ENCODE data around the gene CAMKK1. TPM values are rescaled to one million over a fixed set of nuclear protein-coding genes. Genes with fewer than 3 reads are reported as not detected.
A peak's percentile ranks its signal among the peaks of the same experiment; 100 is the strongest.

CAMKK1 gene
- total RNA-seq, 1 experiment from 2014 or later: 10.1 TPM

- Histone ChIP-seq H3K9me2 (replicated peaks; ENCODE audit: low read length) (no peaks in the 10 kb centered on the region), H3K9me3 (ENCODE audit: low read length) (no peaks in the 10 kb centered on the region), H3K9ac (ENCODE audit: low read length) (no peak overlapping the region), H3K4me1 (ENCODE audit: insufficient read depth, low read length) (no peaks in the 10 kb centered on the region), H3F3A (ENCODE audit: low read length, unreplicated experiment) (no peaks in the 10 kb centered on the region), H3K36me3 (ENCODE audit: low read depth, low read length) (no peaks in the 10 kb centered on the region), H3K79me2 (ENCODE audit: low read length) (no peaks in the 10 kb centered on the region), H3K4me2 (ENCODE audit: low read length) (no peak overlapping the region), H4K20me1 (ENCODE audit: low read length) (no peaks in the 10 kb centered on the region), H3K27ac (ENCODE audit: low read length) (no peak overlapping the region), H2AFZ (ENCODE audit: low read length) (no peak overlapping the region), H3K4me3 (ENCODE audit: low read length) (no peak overlapping the region), H3K27me3 (ENCODE audit: low read length) (no peaks in the 10 kb centered on the region)
- TF ChIP-seq EZH2phosphoT487 (IDR thresholded peaks at IDR 0.05; ENCODE audit: borderline replicate concordance, low read length) (no peak), EZH2 (IDR thresholded peaks at IDR 0.05; ENCODE audit: low read length, unreplicated experiment) (no peak), CTCF (conservative IDR thresholded peaks at IDR 0.05; ENCODE audit: low read depth, low read length) (peak; percentile 49)
- intact Hi-C loops (cut with micrococcal nuclease): loop anchor here (1.0 kb wide), 1 partner anchor 44 kb away; no protein-coding TSS in a partner anchor
- no TSS peak for BruUV-seq (replicated peaks)
- DNase-seq (no peak), ATAC-seq (peak; percentile 45; the same call in 1 of the 2 replicates)
- ChIA-PET POLR2A (ENCODE audit: unreplicated experiment) (no interaction called here), CTCF (interaction anchor here (0.6 kb wide), 2 partner anchors 70 to 301 kb away, joined by 3 to 4 read pairs; no protein-coding TSS in a partner anchor)
Observed at GRCh38 chr17:3907483-3908216, 14.8 kb upstream of the CAMKK1 start.

DNA sequence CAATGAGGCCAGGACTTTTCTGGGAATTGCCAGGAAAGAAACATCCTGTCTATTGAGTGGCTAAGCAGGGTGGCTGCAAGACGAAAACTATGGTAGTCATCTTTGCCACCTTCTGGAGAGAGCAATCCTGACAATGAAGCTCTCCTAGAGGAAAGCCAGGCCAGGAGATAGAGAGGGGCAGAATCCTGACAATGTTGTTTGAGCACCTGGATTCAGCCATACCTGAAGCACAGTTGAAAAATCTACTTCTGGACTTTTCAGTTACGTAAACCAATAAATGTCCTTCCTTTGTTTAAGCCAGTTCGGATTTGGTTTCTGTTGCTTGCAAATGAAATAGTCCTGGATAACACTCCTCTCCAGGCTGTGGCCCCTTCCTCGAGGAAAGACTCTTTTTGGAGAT, 14.0 kb upstream of the CAMKK1 start:
- no TSS peak for BruUV-seq (replicated peaks)
- no peaks in the 10 kb centered on the region for H4K20me1 ChIP-seq (ENCODE audit: low read length)

More for the DNA sequence above, 14.0 kb upstream of the CAMKK1 start:
- intact Hi-C loops (cut with micrococcal nuclease): loop anchor here (1.0 kb wide), 1 partner anchor 44 kb away; no protein-coding TSS in a partner anchor
- ChIA-PET CTCF (interaction anchor here (0.6 kb wide), 2 partner anchors 70 to 300 kb away, joined by 3 to 4 read pairs; no protein-coding TSS in a partner anchor), POLR2A (ENCODE audit: unreplicated experiment) (no interaction called here)
- no peak overlapping the region for H3K4me3 ChIP-seq (ENCODE audit: low read length)
- no peaks in the 10 kb centered on the region for H3K9me2 ChIP-seq (replicated peaks; ENCODE audit: low read length)
- H3K27me3 ChIP-seq (ENCODE audit: low read length): no peaks in the 10 kb centered on the region
- H3K4me2 ChIP-seq (ENCODE audit: low read length): no peak overlapping the region
- DNase-seq (no peak), ATAC-seq (no peak)
- no peak overlapping the region for H3K9ac ChIP-seq (ENCODE audit: low read length)
- no peaks in the 10 kb centered on the region for H3K79me2 ChIP-seq (ENCODE audit: low read length)
- no peaks in the 10 kb centered on the region for H3K36me3 ChIP-seq (ENCODE audit: low read depth, low read length)
- TF ChIP-seq EZH2 (IDR thresholded peaks at IDR 0.05; ENCODE audit: low read length, unreplicated experiment) (no peak), EZH2phosphoT487 (IDR thresholded peaks at IDR 0.05; ENCODE audit: borderline replicate concordance, low read length) (no peak), CTCF (conservative IDR thresholded peaks at IDR 0.05; ENCODE audit: low read depth, low read length) (no peak)
- no peaks in the 10 kb centered on the region for H3F3A ChIP-seq (ENCODE audit: low read length, unreplicated experiment)
- H2AFZ ChIP-seq (ENCODE audit: low read length): no peak overlapping the region
- no peaks in the 10 kb centered on the region for H3K9me3 ChIP-seq (ENCODE audit: low read length)
- H3K4me1 ChIP-seq (ENCODE audit: insufficient read depth, low read length): no peaks in the 10 kb centered on the region
- no peak overlapping the region for H3K27ac ChIP-seq (ENCODE audit: low read length)

Measured in PC-3 (cell line).